ENCODE data around the gene MPC1.
A peak's percentile ranks its signal among the peaks of the same experiment; 100 is the strongest.

The MPC1 gene

DNA sequence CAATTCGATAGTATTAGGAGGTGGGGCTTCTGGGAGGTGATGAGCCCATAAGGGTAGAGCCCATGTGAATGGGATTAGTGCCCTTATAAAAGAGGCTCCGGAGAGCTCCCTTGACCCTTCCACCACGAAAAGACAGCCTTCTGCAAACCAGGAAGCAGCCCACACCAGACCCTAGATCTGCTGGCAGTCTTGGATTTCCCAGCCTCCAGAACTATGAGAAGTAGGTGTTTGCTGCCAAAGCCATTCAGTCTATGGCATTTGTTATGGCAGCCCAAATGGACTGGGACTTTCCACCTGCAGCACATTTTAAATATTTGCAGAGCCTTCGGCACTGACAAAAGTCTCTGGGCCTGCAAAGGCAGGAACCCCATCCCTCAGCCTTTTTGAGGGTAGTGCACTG lies 28.6 kb downstream of the MPC1 start:
- H3K27ac ChIP-seq (replicated peaks; ENCODE audit: low read length) = no peak overlapping the region
- no peak overlapping the region for H3K9ac ChIP-seq (ENCODE audit: low read depth, low read length, poor library complexity)
- H3K36me3 ChIP-seq (replicated peaks in 1 of 2; ENCODE audit: control insufficient read depth in 2 of 2, insufficient read depth in 2 of 2, low read length in 2 of 2) = no peaks in the 10 kb centered on the region
- H2AFZ ChIP-seq (ENCODE audit: low read length) = no peak overlapping the region
- no peak overlapping the region for H3K4ac ChIP-seq (ENCODE audit: low read length)
- H3K27me3 ChIP-seq (ENCODE audit: control insufficient read depth in 3 of 3, insufficient read depth in 3 of 3, low read depth in 1 of 3, low read length in 3 of 3) = no peaks in the 10 kb centered on the region
- H3K18ac ChIP-seq (ENCODE audit: low read length) = no peak overlapping the region
- no peak overlapping the region for H2BK15ac ChIP-seq (ENCODE audit: low read length)
- no peak overlapping the region for H2BK120ac ChIP-seq (ENCODE audit: low read depth, low read length)
- no peak overlapping the region for H3K4me2 ChIP-seq (ENCODE audit: insufficient read depth, low read length, poor library complexity, severe bottlenecking)
- H2BK12ac ChIP-seq (ENCODE audit: low read length) = no peak overlapping the region
- peaks cover 2 to 14% of the 10 kb centered on the region in 2 donors for H3K4me1 ChIP-seq (ENCODE audit: control insufficient read depth in 2 of 2, insufficient read depth in 1 of 2, low read depth in 1 of 2, low read length in 2 of 2)
- DNase-seq (ENCODE audit: low spot score) = no peak
- H2BK5ac ChIP-seq (ENCODE audit: low read length) = no peak overlapping the region
- no peak overlapping the region for H3K23ac ChIP-seq (ENCODE audit: low read depth, low read length, poor library complexity)
- H4K8ac ChIP-seq (ENCODE audit: low read depth, low read length) = no peak overlapping the region
- no peaks in the 10 kb centered on the region for H3K79me1 ChIP-seq (ENCODE audit: low read depth, low read length)
- no peak overlapping the region for H4K91ac ChIP-seq (ENCODE audit: low read depth, low read length, poor library complexity)
- H3K14ac ChIP-seq (ENCODE audit: low read length) = no peak overlapping the region
- H3K4me3 ChIP-seq (ENCODE audit: low read length in 2 of 2) = no peak overlapping the region
- peaks cover 0 to 15% of the 10 kb centered on the region in 2 donors for H3K9me3 ChIP-seq (replicated peaks in 1 of 2; ENCODE audit: control insufficient read depth in 2 of 2, insufficient read depth in 1 of 2, low read depth in 1 of 2, low read length in 2 of 2)
- no CpG with 5 or more reads among the region's 4 CpGs for WGBS, 2 donors (ENCODE audit: extremely low coverage in 2 of 2, insufficient read length in 2 of 2, insufficient replicate concordance in 1 of 2)
- no peak overlapping the region for H2AK5ac ChIP-seq (ENCODE audit: low read depth, low read length)

DNA sequence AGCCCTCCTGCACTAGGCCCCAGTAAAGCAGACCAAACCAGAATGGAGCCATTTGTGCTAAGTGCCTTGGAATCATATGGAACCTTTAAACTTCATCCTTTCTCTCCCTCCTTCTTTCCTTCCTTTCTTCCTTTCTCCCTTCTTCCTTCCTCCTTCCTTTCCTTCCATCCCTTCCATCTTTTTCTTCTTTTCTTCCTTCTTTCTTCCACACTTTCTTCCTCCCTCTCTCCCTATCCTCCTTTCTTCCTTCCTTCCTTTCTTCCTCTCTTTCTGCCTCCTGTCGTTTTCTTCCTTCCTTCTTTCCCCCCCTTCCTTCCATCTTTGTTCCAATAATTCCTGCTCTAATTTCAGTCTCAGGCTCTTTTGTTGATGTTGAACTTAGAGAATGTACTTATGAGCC lies 29.2 kb downstream of the MPC1 start:
- Histone ChIP-seq H2AK5ac (ENCODE audit: low read depth, low read length) (no peak overlapping the region), H3K4me2 (ENCODE audit: insufficient read depth, low read length, poor library complexity, severe bottlenecking) (no peak overlapping the region), H3K14ac (ENCODE audit: low read length) (no peak overlapping the region), H2BK12ac (ENCODE audit: low read length) (no peak overlapping the region), H3K27me3 (ENCODE audit: control insufficient read depth in 3 of 3, insufficient read depth in 3 of 3, low read depth in 1 of 3, low read length in 3 of 3) (no peaks in the 10 kb centered on the region), H3K4me3 (ENCODE audit: low read length in 2 of 2) (no peak overlapping the region), H2BK120ac (ENCODE audit: low read depth, low read length) (no peak overlapping the region), H3K23ac (ENCODE audit: low read depth, low read length, poor library complexity) (no peak overlapping the region), H4K91ac (ENCODE audit: low read depth, low read length, poor library complexity) (no peak overlapping the region), H3K36me3 (replicated peaks in 1 of 2; ENCODE audit: control insufficient read depth in 2 of 2, insufficient read depth in 2 of 2, low read length in 2 of 2) (no peaks in the 10 kb centered on the region), H2AFZ (ENCODE audit: low read length) (peak overlapping the region; percentile 13), H3K79me1 (ENCODE audit: low read depth, low read length) (no peaks in the 10 kb centered on the region), H3K4ac (ENCODE audit: low read length) (no peak overlapping the region), H3K9me3 (replicated peaks in 1 of 2; ENCODE audit: control insufficient read depth in 2 of 2, insufficient read depth in 1 of 2, low read depth in 1 of 2, low read length in 2 of 2) (peaks cover 0 to 15% of the 10 kb centered on the region in 2 donors), H3K27ac (replicated peaks; ENCODE audit: low read length) (no peak overlapping the region), H3K9ac (ENCODE audit: low read depth, low read length, poor library complexity) (no peak overlapping the region), H2BK15ac (ENCODE audit: low read length) (no peak overlapping the region), H2BK5ac (ENCODE audit: low read length) (no peak overlapping the region), H3K18ac (ENCODE audit: low read length) (no peak overlapping the region), H4K8ac (ENCODE audit: low read depth, low read length) (no peak overlapping the region), H3K4me1 (ENCODE audit: control insufficient read depth in 2 of 2, insufficient read depth in 1 of 2, low read depth in 1 of 2, low read length in 2 of 2) (peaks cover 2 to 14% of the 10 kb centered on the region in 2 donors)
- WGBS, 2 donors (ENCODE audit: extremely low coverage in 2 of 2, insufficient read length in 2 of 2, insufficient replicate concordance in 1 of 2) = no CpG with 5 or more reads among the region's 1 CpG
- DNase-seq (ENCODE audit: low spot score) = no peak

DNA sequence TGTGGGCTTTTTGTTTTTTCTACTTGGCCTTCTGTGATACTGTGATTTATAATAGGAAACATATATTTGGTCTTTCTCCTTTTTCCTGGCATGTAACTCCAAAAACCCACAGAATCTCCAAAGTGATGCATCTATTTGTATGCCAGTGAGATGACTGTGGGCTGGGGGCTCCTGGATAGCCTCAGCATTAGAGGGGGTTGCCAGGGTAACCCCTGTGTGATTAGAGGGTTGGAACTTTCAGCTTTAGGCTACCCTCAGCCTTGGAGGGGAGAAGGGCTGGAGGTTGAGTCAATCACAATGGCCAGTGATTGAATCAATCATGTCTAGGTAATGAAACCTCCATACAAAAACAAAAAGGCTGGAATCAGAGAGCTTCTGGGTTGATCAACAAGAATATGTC lies 29.8 kb downstream of the MPC1 start:
- H3K27ac ChIP-seq (replicated peaks; ENCODE audit: low read length) = no peak overlapping the region
- DNase-seq (ENCODE audit: low spot score) = no peak

DNA sequence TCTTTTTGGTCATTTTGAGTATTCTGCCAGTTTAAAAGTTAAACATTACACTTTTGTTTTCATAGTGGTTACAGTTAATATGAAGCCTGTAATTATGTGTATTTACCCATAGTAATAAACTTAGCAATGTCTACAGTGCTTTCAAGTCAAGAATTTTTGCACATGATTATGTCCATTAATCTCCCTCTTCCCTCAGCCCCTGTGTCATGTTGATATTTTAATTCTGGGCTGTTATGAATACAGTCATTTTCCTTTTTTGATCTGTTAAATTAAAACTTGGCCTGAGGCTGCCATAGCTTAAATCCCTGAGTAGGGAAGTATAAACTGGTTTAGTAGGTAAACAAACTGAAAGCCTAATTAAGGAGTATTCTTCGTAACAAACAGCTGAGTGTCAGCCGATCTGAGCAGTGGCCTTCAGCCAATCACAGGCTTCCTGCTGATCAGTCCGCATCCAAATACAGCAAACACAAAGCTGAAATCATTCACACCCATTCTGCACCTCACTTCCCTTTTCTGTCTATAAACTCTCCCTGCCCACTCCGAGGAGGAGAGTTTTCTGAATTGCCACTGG lies 30.9 kb downstream of the MPC1 start:
- H3K27ac ChIP-seq (replicated peaks; ENCODE audit: low read length) = no peak overlapping the region
- no peak overlapping the region for H4K8ac ChIP-seq (ENCODE audit: low read depth, low read length)
- H2BK5ac ChIP-seq (ENCODE audit: low read length) = no peak overlapping the region
- H3K23ac ChIP-seq (ENCODE audit: low read depth, low read length, poor library complexity) = no peak overlapping the region
- no peak for DNase-seq (ENCODE audit: low spot score)
- no peak overlapping the region for H2BK120ac ChIP-seq (ENCODE audit: low read depth, low read length)
- no peak overlapping the region for H2AK5ac ChIP-seq (ENCODE audit: low read depth, low read length)
- no peak overlapping the region for H2BK12ac ChIP-seq (ENCODE audit: low read length)
- no peak overlapping the region for H3K4me2 ChIP-seq (ENCODE audit: insufficient read depth, low read length, poor library complexity, severe bottlenecking)
- no peaks in the 10 kb centered on the region for H3K36me3 ChIP-seq (replicated peaks in 1 of 2; ENCODE audit: control insufficient read depth in 2 of 2, insufficient read depth in 2 of 2, low read length in 2 of 2)
- H3K9me3 ChIP-seq (replicated peaks in 1 of 2; ENCODE audit: control insufficient read depth in 2 of 2, insufficient read depth in 1 of 2, low read depth in 1 of 2, low read length in 2 of 2) = peaks cover 0 to 15% of the 10 kb centered on the region in 2 donors
- no peak overlapping the region for H3K18ac ChIP-seq (ENCODE audit: low read length)
- H3K4me3 ChIP-seq (ENCODE audit: low read length in 2 of 2) = no peak overlapping the region
- no peak overlapping the region for H3K14ac ChIP-seq (ENCODE audit: low read length)
- H4K91ac ChIP-seq (ENCODE audit: low read depth, low read length, poor library complexity) = no peak overlapping the region
- H3K79me1 ChIP-seq (ENCODE audit: low read depth, low read length) = no peaks in the 10 kb centered on the region
- no peak overlapping the region for H3K9ac ChIP-seq (ENCODE audit: low read depth, low read length, poor library complexity)
- no peaks in the 10 kb centered on the region for H3K27me3 ChIP-seq (ENCODE audit: control insufficient read depth in 3 of 3, insufficient read depth in 3 of 3, low read depth in 1 of 3, low read length in 3 of 3)
- no peak overlapping the region for H3K4ac ChIP-seq (ENCODE audit: low read length)
- WGBS, 2 donors (ENCODE audit: extremely low coverage in 2 of 2, insufficient read length in 2 of 2, insufficient replicate concordance in 1 of 2) = no CpG with 5 or more reads among the region's 4 CpGs
- peak overlapping the region; percentile 35 for H2AFZ ChIP-seq (ENCODE audit: low read length)
- peaks cover 2 to 14% of the 10 kb centered on the region in 2 donors for H3K4me1 ChIP-seq (ENCODE audit: control insufficient read depth in 2 of 2, insufficient read depth in 1 of 2, low read depth in 1 of 2, low read length in 2 of 2)
- no peak overlapping the region for H2BK15ac ChIP-seq (ENCODE audit: low read length)

More for the DNA sequence above, 29.8 kb downstream of the MPC1 start:
- Histone ChIP-seq H3K18ac (ENCODE audit: low read length) (no peak overlapping the region), H3K4me1 (ENCODE audit: control insufficient read depth in 2 of 2, insufficient read depth in 1 of 2, low read depth in 1 of 2, low read length in 2 of 2) (peaks cover 2 to 14% of the 10 kb centered on the region in 2 donors), H3K4me2 (ENCODE audit: insufficient read depth, low read length, poor library complexity, severe bottlenecking) (no peak overlapping the region), H3K9me3 (replicated peaks in 1 of 2; ENCODE audit: control insufficient read depth in 2 of 2, insufficient read depth in 1 of 2, low read depth in 1 of 2, low read length in 2 of 2) (peaks cover 0 to 15% of the 10 kb centered on the region in 2 donors), H4K8ac (ENCODE audit: low read depth, low read length) (no peak overlapping the region), H3K4me3 (ENCODE audit: low read length in 2 of 2) (no peak overlapping the region), H2BK12ac (ENCODE audit: low read length) (no peak overlapping the region), H3K14ac (ENCODE audit: low read length) (no peak overlapping the region), H2AK5ac (ENCODE audit: low read depth, low read length) (no peak overlapping the region), H2BK120ac (ENCODE audit: low read depth, low read length) (no peak overlapping the region), H2AFZ (ENCODE audit: low read length) (peak overlapping the region; percentile 13), H3K36me3 (replicated peaks in 1 of 2; ENCODE audit: control insufficient read depth in 2 of 2, insufficient read depth in 2 of 2, low read length in 2 of 2) (no peaks in the 10 kb centered on the region), H3K4ac (ENCODE audit: low read length) (no peak overlapping the region), H3K23ac (ENCODE audit: low read depth, low read length, poor library complexity) (no peak overlapping the region), H3K79me1 (ENCODE audit: low read depth, low read length) (no peaks in the 10 kb centered on the region), H3K9ac (ENCODE audit: low read depth, low read length, poor library complexity) (no peak overlapping the region), H2BK15ac (ENCODE audit: low read length) (no peak overlapping the region), H2BK5ac (ENCODE audit: low read length) (no peak overlapping the region), H4K91ac (ENCODE audit: low read depth, low read length, poor library complexity) (no peak overlapping the region), H3K27me3 (ENCODE audit: control insufficient read depth in 3 of 3, insufficient read depth in 3 of 3, low read depth in 1 of 3, low read length in 3 of 3) (no peaks in the 10 kb centered on the region)

All from neuronal stem cell (in vitro differentiated cells).